Activated naive CD4-positive, alpha-beta T cell (primary cell): ENCODE measurements around the gene SLC8B1.

ENCODE experiments used
- DNase-seq, 4 experiments: peaks; one replicate each; lab custom pipeline; 2025; lab: John Stamatoyannopoulos, UW

SLC8B1 gene

DNA sequence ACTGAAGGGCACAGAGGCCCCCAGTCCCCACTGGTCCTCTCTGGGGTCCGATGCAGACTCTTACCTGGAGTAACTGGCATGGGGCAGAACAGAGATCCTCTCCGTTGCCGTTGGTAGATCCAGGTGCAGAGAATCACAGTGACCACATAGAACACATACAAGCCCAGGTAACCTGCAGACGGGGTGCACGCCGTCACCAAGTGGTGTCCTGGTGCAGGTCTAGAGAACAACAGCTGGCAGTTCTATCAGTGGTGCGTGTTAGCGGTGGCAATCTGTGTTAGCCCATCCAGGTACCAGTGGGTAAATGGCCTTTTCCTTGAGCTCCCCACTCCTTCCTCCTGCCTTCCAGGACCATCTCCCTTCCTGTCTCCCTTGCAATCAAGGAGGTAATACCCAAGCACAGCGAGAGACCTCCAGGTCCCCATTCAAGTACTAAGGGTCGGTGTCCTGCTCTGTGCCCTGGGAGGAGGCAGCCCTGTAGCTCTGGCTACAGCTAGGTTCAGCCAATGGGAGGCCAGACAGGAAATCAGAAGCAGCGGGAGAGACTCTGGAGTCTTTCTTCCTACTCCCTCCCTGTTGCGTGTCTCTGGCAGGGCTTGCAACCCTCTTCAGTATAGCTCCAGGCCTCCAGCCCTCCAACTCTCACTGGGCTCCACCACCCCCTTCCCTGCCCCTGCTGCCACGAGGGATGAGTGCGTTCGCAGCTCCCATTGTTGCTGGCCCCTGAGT lies 15.8 kb downstream of the SLC8B1 start:
- no peak for DNase-seq

DNA sequence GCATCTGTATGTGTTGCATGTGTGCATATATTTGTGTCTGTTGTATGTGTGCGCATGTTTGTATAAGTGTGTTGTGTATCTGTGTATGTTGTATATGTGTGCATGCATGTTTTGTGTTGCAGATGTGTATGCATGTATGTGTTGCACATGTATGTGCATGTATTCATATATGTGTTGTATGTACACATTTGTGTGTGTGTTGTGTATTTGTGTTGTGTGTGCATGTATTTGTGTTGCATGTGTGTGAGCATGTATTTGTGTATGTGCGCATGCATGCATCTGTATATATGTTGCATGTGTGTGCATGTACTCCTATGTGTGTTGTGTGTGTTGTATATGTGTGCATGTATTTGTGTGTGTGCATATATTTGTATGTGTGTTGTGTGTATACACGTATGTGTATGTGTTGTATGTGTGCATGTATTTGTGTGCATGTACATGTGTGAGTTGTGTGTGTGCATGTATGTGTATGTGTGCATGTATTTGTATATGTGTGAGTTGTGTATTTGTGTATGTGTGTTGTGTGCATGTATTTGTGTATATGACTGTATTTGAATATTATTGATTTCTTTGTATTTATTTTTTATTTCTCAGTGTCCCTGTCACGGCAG lies 16.8 kb downstream of the SLC8B1 start:
- no peak for DNase-seq

DNA sequence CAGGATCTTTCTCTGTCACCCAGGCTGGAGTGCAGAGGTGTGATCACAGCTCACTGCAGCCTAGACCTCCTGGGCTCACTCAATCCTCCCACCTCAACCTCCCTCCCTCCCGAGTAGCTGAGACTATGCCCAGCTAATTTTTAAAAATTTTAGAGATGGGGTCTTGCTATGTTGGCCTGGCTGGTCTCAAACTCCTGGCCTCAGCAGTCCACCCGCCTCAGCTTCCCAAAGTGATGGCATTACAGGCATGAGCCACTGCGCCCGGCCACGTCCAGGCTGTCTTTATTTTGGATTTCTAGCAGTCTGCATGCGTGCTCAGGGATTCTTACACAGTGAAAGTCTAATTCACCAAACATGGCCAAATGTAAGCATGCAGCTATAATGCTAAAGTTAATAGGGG lies 17.8 kb downstream of the SLC8B1 start:
- no peak for DNase-seq

DNA sequence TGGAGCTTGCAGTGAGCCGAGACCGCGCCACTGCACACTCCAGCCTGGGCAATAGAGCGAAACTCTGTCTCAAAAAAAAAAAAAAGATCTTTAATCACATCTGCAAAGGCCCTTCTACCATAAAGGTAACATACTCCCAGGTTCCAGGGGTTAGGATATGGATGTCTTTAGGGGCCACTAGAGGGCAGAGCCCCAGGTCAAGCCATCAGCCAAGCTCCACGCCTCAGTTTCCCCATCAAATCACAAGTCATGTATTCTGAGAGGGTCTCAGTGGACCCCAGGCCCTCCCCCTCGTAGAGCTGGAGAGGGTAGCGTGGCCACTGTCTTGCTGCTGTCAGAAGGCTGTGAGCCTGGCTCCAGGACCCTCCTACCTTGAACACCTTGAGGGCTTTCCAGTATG lies 18.8 kb downstream of the SLC8B1 start:
- DNase-seq, result no peak

DNA sequence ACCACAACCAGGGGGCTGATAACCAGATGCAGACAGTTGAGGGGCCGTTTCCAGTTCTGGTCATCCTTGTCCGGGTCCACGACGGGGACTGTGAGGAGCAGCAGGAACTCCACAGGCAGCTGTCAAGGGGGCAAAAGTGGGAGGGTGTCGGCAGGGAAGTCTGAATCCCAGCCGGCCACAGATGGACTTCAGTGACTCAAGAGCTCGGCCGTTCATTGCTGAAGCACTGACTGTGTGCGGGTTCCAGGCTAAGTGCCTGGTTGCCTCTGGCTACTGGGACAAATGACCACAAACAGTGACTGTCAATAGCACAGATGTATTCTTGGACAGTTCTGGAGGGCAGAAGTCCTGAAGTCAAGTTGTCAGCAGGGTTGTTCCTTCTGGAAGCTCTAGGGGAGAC lies 19.6 kb downstream of the SLC8B1 start:
- DNase-seq, result no peak

DNA sequence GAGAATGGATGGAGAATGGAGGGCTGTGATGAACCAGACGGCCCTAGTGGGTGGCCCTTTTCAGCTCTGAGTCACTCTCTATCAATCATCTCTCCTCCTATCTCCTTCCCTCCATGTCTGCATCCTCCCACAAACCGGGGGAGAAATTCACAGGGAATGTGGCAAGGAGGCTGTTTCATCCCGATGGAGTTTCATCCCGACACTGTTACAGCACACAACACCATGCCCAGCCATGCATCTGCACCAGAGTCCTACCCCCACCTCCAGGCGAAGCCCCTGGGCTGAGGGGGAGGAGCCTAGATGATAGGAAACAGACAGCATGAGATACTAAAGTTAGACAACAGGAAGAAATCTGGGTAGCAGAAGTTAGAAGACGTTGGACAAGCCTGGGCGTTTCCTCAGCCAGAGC lies 20.8 kb downstream of the SLC8B1 start:
- no peak for DNase-seq

DNA sequence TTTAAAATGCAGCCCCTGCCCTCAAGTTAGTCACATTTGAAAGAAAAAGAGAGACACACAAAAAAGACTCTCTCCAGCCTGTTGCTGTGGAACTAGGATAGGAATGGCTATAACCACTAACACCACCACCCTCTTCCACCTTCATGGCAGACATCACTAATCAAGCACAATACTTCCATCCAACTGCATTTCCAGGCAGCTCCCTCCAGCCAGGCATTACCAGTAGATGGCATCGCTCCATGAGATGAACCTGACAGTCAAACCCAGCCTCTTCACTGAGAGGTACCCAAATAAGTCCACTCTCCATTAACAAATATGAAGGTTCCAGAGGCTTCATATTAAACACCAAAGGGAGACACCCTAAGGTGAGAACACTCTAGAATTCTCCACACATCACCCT lies 24.4 kb downstream of the SLC8B1 start:
- DNase-seq, result no peak

DNA sequence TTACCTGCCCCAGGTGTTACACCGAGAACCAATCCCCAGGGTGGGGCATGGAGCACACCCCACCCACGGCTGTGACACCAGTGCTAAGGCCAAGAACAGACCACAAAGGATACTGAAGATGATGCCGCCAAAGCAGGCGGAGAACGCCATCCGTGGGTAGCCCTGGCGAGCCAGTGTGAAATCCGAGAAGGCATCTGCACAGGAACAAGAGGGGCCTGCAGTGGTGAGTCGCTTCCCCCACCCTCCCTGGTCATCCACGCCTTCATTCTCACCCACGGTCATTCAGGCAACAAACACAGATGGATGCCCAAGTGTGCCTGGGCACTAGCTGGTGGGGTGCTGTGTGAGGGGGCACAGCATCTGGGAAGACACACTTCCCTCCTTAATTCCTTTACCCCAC lies 28.5 kb downstream of the SLC8B1 start:
- DNase-seq, result no peak

DNA sequence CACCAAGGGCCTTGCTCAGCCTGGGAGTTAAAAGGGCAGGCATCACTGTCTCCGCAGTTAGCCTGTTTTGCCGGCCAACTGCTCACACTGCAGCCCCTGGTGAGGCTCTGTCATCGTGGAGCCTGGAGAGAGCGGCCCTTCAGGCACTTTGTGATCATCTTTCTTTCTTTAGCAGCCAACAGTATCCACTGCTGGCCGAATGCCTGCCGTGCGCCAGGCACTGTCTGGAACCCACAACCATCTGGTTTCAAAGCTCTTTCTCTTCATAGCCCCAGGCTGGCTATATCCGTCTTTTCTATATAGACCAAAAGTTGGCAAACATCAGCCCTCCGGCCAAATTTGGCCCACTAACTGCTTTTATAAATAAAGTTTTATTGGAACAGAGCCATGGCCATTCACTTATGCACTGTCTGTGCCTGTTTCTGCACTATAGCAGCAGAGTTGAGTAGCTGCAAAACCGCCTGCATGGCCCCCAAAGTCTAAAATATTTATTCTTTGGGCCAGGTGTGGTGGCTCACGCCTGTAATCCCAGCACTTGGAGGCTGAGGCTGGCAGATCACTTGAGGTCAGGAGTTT lies 29.5 kb downstream of the SLC8B1 start:
- DNase-seq, result no peak

DNA sequence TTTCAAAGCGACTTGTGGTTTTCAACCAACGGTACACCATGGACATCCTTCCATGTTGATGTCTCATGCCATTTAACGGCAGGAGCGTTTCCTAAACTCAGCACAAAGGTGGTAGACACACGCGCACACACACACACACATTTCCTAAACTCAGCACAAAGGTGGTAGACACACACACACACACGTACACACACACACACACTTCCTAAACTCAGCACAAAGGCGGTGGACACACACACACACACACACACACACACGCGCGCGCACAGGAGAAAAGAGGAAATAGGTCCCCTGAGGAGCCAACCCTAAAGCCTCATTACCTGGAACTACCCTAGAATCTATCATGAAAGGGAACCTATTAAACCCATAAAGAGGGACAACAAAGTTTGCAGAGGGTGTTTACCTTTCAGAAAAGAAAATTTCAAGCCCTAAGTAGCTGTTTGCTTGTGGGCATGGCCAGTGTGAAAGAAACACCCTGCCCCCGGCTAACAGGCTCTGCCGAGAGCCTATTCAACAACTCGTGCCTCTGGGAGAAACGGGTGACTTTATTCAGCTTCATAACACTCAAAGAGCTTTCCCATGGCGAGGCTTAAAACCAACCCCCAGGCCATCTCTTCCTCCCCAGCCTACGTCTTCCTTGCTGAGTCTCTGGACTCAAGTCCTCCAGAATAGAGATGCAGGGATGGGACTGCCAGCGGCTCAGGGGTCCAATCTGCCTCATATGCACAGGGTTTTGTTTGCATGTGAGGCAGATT lies 31.8 kb downstream of the SLC8B1 start:
- no peak for DNase-seq

DNA sequence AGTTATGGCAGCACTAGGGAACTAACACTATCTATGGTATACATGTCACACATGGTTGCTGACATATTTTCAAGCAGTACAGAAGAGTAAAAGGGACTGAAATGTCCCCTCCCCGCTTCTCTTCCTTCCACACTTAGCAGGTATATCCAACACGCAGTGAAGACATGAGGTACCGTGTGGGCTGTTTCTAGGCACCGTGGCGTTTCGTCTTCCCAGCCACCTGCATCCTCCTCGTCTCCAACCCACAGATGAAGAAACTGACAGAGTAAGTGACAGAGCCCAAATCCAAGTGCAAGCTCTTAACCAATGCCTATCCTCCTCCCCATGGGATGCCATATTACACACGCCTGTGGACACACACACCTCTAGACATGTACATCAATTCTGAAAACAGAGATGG lies 32.4 kb downstream of the SLC8B1 start:
- DNase-seq, result no peak

DNA sequence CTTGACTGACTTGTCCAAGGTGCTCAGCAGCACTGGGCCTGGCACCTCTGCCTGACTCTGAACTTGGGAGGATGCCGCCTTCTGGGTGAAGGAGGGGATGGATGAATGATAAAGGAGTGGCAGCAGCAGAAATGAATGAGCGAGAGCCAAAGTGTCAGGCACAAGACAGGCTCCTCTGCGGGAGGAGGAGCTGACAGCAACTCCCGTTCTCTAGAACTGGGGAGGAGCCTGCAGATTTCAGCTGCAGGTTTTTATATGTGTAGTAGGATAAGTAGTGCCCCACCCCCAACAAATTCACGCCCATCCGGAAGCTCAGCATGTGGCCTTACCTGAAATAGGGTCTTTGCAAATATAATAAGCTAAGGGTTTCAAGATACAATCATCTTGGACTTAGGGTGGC lies 33.1 kb downstream of the SLC8B1 start:
- DNase-seq, result no peak

DNA sequence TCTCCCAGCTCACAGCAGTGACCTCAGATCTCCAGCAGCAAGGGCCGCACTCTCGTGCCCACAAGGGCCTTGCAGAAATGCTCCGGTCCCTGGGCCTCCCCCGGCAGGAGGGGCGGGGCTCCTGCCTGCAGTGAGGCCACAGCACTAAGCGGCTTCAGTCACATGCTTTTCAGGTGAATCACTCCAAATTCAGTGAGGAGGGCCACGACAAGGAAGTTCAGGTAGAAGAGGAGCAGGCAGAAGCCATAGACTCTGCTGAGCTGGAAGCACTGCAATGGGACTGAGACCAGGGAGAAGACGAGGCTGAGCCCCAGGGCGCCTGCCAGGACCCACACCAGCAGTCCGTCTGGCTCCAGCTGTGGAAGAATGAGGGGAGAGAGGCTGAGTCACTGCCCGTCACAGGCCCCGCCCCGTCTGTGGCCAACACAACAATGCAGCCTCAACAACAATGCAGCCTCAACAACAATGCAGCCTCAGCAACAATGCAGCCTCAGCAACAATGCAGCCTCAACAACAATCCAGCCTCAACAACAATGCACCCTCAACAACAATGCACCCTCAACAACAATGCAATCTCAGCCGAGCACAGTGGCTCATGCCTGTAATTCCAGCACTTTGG lies 35.2 kb downstream of the SLC8B1 start:
- no peak for DNase-seq

DNA sequence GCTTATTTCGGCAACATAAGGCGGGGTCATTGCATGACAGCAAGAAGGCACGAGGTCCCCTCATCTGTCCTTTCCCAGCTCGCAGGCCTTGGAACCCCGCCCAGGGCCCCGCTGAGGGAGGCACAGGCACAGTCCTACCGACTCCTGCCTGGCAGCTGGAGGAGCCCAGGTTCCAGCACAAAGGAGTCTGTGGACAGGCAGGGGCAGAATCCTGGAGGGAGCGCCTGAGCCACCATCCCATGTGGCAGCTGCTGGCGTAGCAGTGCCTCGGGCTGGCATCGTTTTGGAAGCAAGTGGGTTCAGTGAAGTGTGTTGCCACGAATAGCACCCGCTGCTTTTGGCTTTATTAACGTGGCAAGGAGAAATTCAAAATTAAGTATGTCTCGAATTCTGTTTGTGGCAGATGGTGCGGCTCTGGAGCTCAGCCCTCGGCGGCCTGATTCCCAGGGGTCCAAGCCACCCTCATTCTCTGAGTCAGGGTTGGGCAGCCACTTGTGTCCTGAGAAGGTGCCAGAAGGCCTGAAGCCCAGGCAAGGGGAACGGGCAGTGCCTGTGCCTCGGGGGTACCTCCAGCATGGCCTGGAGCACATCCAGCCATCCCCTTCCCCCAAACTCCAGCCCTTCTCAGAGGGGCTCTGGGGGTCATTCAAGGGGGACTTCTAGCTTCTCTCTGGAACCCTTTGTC lies 35.9 kb downstream of the SLC8B1 start:
- DNase-seq, result no peak

DNA sequence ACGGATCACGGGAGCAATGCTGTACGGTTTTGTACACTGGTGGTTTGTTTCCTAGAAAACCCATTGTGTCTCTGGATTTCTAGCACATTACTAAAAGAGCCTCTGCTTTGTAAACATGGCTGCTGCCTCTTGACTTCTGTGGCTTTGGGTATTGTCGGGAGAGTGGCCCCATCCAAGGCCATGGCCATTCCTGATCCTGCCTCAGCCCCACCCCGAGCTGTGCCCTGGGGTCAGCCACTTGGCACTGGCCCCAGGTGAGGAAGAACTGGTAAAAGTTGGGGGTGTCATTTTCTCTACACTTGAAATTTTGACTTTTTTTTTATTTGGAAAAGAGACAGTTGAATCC lies 36.5 kb downstream of the SLC8B1 start:
- DNase-seq, result no peak

DNA sequence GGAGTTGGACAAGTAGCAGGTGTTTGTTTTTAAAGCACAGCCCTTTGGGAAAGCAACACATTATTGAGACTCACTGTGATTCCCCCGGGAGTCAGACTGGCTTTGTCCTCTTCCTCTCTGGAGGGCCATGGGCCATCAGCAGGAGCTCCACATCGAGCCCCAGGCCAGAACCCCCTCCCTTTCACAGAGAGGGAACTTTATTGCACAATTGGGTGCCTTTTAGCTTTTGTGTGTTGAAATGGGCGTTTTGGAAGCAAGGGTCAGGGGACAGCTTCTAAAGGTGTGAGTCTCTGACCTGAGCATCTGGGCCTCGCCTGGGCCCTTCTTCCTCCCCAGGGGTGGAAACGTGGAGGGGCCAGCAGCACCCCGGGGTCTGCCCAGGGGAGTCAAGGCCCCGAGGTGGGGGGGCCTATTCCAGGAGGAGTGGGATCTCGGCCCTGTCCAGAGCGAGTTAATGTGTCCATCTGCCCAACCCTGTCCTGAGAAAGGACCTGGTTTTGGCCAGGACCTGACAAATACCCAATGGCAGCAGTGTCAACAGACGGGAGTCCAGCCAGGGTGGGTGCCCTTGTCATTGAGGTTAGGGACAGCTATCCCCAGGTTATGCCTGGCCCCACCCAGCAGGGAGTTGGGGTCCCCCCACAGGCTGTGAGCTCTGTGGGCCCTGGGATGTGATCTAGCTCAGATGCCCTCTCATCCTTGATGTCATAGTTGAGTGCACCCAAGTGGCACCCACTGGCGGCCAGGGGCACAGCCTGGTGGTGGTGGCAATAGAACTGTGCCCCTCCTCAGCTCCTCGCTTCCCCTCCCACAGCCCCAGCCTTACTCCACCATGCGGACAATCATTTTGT lies 37.1 kb downstream of the SLC8B1 start:
- DNase-seq, result no peak

DNA sequence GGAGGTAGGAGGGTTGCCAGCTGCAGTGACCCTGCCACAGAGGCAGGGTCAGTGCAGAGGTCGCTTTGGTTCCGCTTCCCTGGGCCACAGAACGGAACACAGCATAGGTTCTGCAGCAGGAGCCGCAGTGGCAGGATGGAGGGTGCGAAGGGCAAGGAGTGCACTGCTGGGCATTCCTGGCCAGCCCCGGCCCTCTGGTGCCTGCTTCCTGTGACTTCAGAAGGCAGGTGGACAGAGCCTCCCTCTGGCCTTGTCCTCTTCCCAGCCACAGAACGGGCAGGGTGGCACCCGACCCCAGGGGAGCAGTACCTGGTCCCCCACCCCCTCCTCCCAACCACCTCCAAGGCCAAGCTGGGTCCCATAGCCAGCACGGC lies 37.7 kb downstream of the SLC8B1 start:
- no peak for DNase-seq

DNA sequence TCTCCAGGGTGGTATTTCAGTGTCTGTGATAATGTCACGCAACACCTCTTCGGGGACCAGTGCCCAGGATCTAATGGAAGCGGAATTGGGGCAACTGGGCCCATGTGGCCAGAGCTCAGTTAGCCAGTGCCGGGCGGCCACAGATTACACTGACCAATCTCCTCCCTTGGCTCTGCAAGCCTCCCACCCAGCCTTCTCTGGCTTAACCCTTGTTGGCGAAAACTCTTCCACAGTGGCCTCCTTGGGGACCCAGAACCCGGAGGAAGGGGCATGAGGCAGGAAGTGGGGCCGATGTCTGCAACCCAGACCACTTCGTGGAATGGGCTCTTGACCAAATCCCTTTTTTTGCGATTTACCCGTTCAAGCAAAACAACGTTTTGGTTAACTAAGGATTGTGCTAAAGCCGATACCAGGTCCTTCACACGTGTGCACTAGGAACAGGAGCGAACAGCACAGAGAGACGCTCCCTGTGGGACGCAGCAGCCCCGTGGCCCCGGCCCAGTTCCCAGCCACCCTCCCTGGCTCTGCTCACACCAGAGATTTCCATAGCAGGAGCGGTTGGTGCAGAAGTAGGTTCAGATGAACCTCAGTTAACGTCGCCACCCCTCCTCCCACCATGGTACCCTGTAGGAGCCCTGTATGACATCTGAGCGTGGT lies 38.2 kb downstream of the SLC8B1 start:
- no peak for DNase-seq

DNA sequence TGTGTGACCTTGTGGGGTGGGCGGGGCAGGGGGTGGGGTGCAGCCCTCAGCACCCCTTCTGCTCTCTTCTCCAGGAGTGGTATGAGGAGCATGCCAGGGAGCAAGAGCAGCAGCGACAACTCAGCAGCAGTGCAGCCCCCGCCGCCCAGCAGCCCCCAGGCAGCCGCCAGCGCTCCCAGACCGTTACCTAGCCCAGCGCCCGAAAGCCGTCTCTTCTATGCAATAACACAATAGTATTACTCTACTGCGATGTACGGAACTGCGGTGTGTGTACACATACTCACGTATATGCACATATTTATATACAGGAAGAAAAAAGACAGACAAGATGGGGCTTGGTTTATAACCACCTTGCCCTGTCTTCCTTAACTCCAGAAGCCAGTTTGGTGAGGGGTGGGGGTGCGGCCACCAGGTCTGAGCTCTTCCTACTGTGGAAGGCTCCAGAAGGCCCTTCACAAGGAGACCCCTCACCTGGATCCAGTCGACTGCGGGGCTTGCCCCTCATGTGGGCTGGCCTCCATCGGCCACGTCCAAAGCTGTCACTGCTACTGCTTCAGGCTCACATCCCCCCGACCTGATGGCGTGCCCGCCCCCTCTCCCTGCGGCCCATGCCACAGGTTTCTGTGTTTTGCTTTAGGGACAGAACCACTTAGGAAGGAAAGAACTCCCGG lies 38.9 kb downstream of the SLC8B1 start:
- no peak for DNase-seq

DNA sequence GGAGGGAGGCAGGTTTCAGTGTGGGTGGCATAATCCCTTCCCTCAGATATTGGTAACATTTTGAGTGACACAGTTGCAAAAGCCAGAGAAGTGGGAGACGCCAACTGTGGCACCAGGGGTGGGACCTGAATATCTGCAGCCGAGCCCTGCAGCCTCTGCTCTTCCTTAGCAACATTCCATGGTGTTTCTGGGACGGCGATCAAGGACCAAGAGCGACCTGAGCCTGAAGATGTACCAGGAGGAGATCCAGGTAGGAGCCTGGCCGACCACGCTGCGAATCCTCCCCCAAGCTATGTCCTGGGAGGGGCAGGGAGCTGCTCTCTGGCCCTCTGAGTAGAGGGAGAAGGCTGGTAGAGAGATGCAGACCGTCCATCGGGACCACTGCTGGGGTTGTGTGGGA lies 41.8 kb downstream of the SLC8B1 start:
- no peak for DNase-seq
